NCI-H1092 treated with DMSO at 0.1 percent for 48 hours (cell line): ENCODE measurements around the gene ACBD7.

Source experiments
- DNase-seq: peaks from one replicate; lab custom pipeline; 2025; lab: John Stamatoyannopoulos, UW

ACBD7 gene

GRCh38 chr10:15091418-15091817, 2.8 kb upstream of the ACBD7 start:
- DNase-seq = no peak

- DNase-seq = no peak
Observed at GRCh38 chr10:15084502-15084922, 4.1 kb downstream of the ACBD7 start.

- no peak for DNase-seq
Observed at GRCh38 chr10:15083674-15084501, 4.7 kb downstream of the ACBD7 start.

GRCh38 chr10:15075421-15075820, 13.2 kb downstream of the ACBD7 start:
- DNase-seq = no peak

- no peak for DNase-seq
Observed at GRCh38 chr10:15072358-15072757, 16.2 kb downstream of the ACBD7 start.

GRCh38 chr10:15069230-15069629, 19.3 kb downstream of the ACBD7 start:
- no peak for DNase-seq

GRCh38 chr10:15068802-15069201, 19.8 kb downstream of the ACBD7 start:
- no peak for DNase-seq

- DNase-seq = no peak
Observed at GRCh38 chr10:15067154-15067553, 21.4 kb downstream of the ACBD7 start.

GRCh38 chr10:15060638-15061037, 27.9 kb downstream of the ACBD7 start:
- DNase-seq = no peak

GRCh38 chr10:15059914-15060313, 28.7 kb downstream of the ACBD7 start:
- DNase-seq = no peak

- DNase-seq = no peak
Observed at GRCh38 chr10:15058689-15059088, 29.9 kb downstream of the ACBD7 start.

GRCh38 chr10:15053061-15053460, 35.5 kb downstream of the ACBD7 start:
- no peak for DNase-seq

GRCh38 chr10:15052121-15052520, 36.5 kb downstream of the ACBD7 start:
- no peak for DNase-seq

GRCh38 chr10:15049533-15049932, 39.0 kb downstream of the ACBD7 start:
- DNase-seq = no peak

GRCh38 chr10:15046626-15047025, 42.0 kb downstream of the ACBD7 start:
- DNase-seq = no peak

GRCh38 chr10:15045380-15045779, 43.2 kb downstream of the ACBD7 start:
- no peak for DNase-seq

- no peak for DNase-seq
Observed at GRCh38 chr10:15043674-15044073, 44.9 kb downstream of the ACBD7 start, which contains the start of gene OLAH. Gene OLAH, plus strand, starts transcription at chr10:15043943. Its CDS starts 3,346 bp downstream, at chr10:15047289.

GRCh38 chr10:15038416-15038815, 50.2 kb downstream of the ACBD7 start:
- no peak for DNase-seq

- no peak for DNase-seq
Observed at GRCh38 chr10:15037691-15038090, 50.9 kb downstream of the ACBD7 start.

- DNase-seq = no peak
Observed at GRCh38 chr10:15035385-15036301, 52.9 kb downstream of the ACBD7 start.

GRCh38 chr10:15027741-15028140, 60.8 kb downstream of the ACBD7 start:
- DNase-seq = no peak
